ENCODE measurements around the gene USP36. TPM values are rescaled to one million over a fixed set of nuclear protein-coding genes. Genes with fewer than 3 reads are reported as not detected.

Gene USP36
- total and polyA plus RNA-seq, 9 of the 15 experiments (the other 6 are each of a cell fraction or from before 2014, with no cell fraction given) = 6.4 to 72.8 (median 22.5) TPM

DNA sequence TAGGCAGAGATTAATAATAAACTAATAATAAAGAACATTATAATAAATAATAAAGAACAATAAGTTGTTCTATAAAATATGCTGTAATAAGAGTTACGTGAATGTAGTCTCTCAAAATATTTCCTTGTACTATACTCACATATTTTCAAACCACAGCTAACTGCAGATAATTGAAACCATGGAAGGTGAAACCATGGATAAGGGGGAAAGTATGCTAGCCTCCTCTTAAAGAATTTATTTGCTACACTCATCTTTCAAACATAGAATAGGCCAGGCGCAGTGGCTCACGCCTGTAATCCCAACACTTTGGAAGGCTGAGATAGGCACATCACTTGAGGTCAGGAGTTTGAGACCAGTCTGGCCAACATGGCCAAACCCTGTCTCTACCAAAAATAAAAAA is 77.1 kb downstream of the USP36 start (continued):
- TF ChIP-seq PYGO2 (tag; IDR thresholded peaks at IDR 0.05) = no peak
- TF ChIP-seq MYNN (IDR thresholded peaks at IDR 0.05) = no peak
- no peak for TF ChIP-seq MYNN (CRISPR knock-in tag; IDR thresholded peaks at IDR 0.05)
- TF ChIP-seq TAL1 (IDR thresholded peaks at IDR 0.05) = no peak
- no peak for TF ChIP-seq TAF7 (tag; IDR thresholded peaks at IDR 0.05)
- no peak for TF ChIP-seq POLR2B (IDR thresholded peaks at IDR 0.05; ENCODE audit: low read depth, partially characterized antibody)
- TF ChIP-seq CGGBP1 (CRISPR knock-in tag; IDR thresholded peaks at IDR 0.05) = no peak
- no peak for TF ChIP-seq RB1 (IDR thresholded peaks at IDR 0.05; ENCODE audit: low read depth)
- TF ChIP-seq CEBPG (CRISPR knock-in tag; IDR thresholded peaks at IDR 0.05) = no peak
- TF ChIP-seq CEBPG (tag; conservative IDR thresholded peaks at IDR 0.05 in 1 of 2, IDR thresholded peaks at IDR 0.05 in 1 of 2) = no peak
- TF ChIP-seq POLR2AphosphoS2 (IDR thresholded peaks at IDR 0.05; ENCODE audit: low read length) = no peak
- TF ChIP-seq KDM2B (CRISPR knock-in tag; IDR thresholded peaks at IDR 0.05) = no peak

- Histone ChIP-seq H3K9me1 (ENCODE audit: control insufficient read depth, insufficient read depth, low read length) (no peaks in the 10 kb centered on the region), H3K9me3 (replicated peaks; ENCODE audit: control insufficient read depth, insufficient read depth, low read depth, low read length) (no peaks in the 10 kb centered on the region), H3K36me3 (ENCODE audit: control insufficient read depth, insufficient read depth, low read length) (no peaks in the 10 kb centered on the region), H3K4me3 (no peak overlapping the region), H4K20me1 (replicated peaks; ENCODE audit: control insufficient read depth, insufficient read depth, low read length) (peaks cover 8% of the 10 kb centered on the region; the same call in 1 of the 2 replicates), H3K27me3 (ENCODE audit: control insufficient read depth in 2 of 2, insufficient read depth in 2 of 2, low read length in 2 of 2) (no peaks in the 10 kb centered on the region), H3K4me2 (ENCODE audit: insufficient read depth, low read length) (no peak overlapping the region), H3K79me2 (ENCODE audit: control insufficient read depth, insufficient read depth, low read length) (peaks cover 56% of the 10 kb centered on the region), H3K27ac (ENCODE audit: extremely low read depth, low read depth, low read length) (no peak overlapping the region), H3K4me1 (replicated peaks in 1 of 2; ENCODE audit: control insufficient read depth in 2 of 2, insufficient read depth in 2 of 2, low read length in 2 of 2) (peaks cover 15 to 17% of the 10 kb centered on the region in 2 experiments; a peak in 4 of 5 replicates), H2AFZ (ENCODE audit: low read depth, low read length) (no peak overlapping the region), H3K9ac (ENCODE audit: insufficient read depth in 1 of 2, low read depth in 2 of 2, low read length in 2 of 2) (no peak overlapping the region)
- FAIRE-seq (no peak), DNase-seq (ENCODE audit: extremely low read depth in 1 of 4, low spot score in 3 of 4) (no peak), ATAC-seq (no peak)
- TF ChIP-seq ARID3A (IDR thresholded peaks at IDR 0.05; ENCODE audit: borderline replicate concordance, low read depth, low read length) (no peak), DACH1 (IDR thresholded peaks at IDR 0.05; ENCODE audit: partially characterized antibody) (no peak)
- TF ChIP-seq, protein P1, sequence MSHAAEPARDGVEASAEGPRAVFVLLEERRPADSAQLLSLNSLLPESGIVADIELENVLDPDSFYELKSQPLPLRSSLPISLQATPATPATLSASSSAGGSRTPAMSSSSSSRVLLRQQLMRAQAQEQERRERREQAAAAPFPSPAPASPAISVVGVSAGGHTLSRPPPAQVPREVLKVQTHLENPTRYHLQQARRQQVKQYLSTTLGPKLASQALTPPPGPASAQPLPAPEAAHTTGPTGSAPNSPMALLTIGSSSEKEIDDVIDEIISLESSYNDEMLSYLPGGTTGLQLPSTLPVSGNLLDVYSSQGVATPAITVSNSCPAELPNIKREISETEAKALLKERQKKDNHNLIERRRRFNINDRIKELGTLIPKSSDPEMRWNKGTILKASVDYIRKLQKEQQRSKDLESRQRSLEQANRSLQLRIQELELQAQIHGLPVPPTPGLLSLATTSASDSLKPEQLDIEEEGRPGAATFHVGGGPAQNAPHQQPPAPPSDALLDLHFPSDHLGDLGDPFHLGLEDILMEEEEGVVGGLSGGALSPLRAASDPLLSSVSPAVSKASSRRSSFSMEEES (CRISPR knock-in tag; IDR thresholded peaks at IDR 0.05) = peak; percentile 13; the same call in 1 of the 2 replicates
- in situ Hi-C loops (cut with MboI) (no loop called here), intact Hi-C loops (cut with micrococcal nuclease) (no loop called here)
- BruUV-seq (replicated peaks) = no TSS peak
- WGBS (ENCODE audit: insufficient coverage, low coverage, missing lambda C conversion rate) = 42% methylated on average over 5 of the region's 5 CpGs
- CTCF ChIA-PET (ENCODE audit: low intra/inter-chr PET ratio) = no interaction called here
- POLR2A ChIA-PET = interaction anchor here (0.6 to 1.5 kb wide), 2 partner anchors 9 to 845 kb away, joined by 3 read pairs; no protein-coding TSS in a partner anchor
Observed at GRCh38 chr17:78761789-78762406, 78.7 kb downstream of the USP36 start.

Data from K562 (cell line).